ENCODE results near the gene LRRC53. TPM values are rescaled to one million over a fixed set of nuclear protein-coding genes. Genes with fewer than 3 reads are reported as not detected.

Gene LRRC53
- polyA plus RNA-seq, 1 of the 3 experiments (the other 2 are of a cell fraction), result not detected

GRCh38 chr1:74517599-74518051, 5.2 kb upstream of the LRRC53 start:
- H3K4me1 ChIP-seq (ENCODE audit: control insufficient read depth in 1 of 2, insufficient read depth in 2 of 2, low read depth in 1 of 2, low read length in 1 of 2), result no peaks in the 10 kb centered on the region; a peak in 1 of 4 replicates
- CTCF ChIA-PET, result interaction anchor here (1.0 to 1.2 kb wide), 2 partner anchors 11 to 216 kb away, joined by 3 read pairs; partner anchors contain the start of genes CRYZ and TYW3
- POLR2A ChIA-PET, result no interaction called here

GRCh38 chr1:74513411-74514300, 1.2 kb upstream of the LRRC53 start:
- Histone ChIP-seq H3K4me1 (ENCODE audit: control insufficient read depth in 1 of 2, insufficient read depth in 2 of 2, low read depth in 1 of 2, low read length in 1 of 2) (no peaks in the 10 kb centered on the region; a peak in 1 of 4 replicates), H2AFZ (ENCODE audit: low read depth) (no peak overlapping the region), H4K20me1 (ENCODE audit: insufficient read depth) (no peaks in the 10 kb centered on the region), H3K79me2 (ENCODE audit: insufficient read depth) (no peaks in the 10 kb centered on the region), H3K9me3 (no peaks in the 10 kb centered on the region), H3K27me3 (ENCODE audit: insufficient read depth) (no peaks in the 10 kb centered on the region), H3K9me2 (no peaks in the 10 kb centered on the region), H3K36me3 (replicated peaks in 1 of 2; ENCODE audit: control insufficient read depth in 1 of 2, insufficient read depth in 2 of 2, low read length in 1 of 2) (no peaks in the 10 kb centered on the region), H3F3A (replicated peaks; ENCODE audit: insufficient read depth) (no peaks in the 10 kb centered on the region), H3K4me2 (no peak overlapping the region), H3K4me3 (ENCODE audit: low read depth in 2 of 2, low read length in 1 of 2) (no peak overlapping the region), H3K27ac (ENCODE audit: low read depth in 2 of 2, low read length in 1 of 2) (no peak overlapping the region), H3K9ac (no peak overlapping the region)
- ChIA-PET CTCF (interaction anchor here (0.6 to 1.8 kb wide), 3 partner anchors 9 to 228 kb away, joined by 3 to 11 read pairs (median 3); no protein-coding TSS in a partner anchor), POLR2A (no interaction called here)
- WGBS (ENCODE audit: low lambda C conversion rate), result 45% methylated on average over 8 of the region's 8 CpGs
- DNase-seq, result no peak
- TF ChIP-seq GABPA (IDR thresholded peaks at IDR 0.05; ENCODE audit: low read depth) (no peak), FOXM1 (IDR thresholded peaks at IDR 0.05; ENCODE audit: low read depth) (no peak), SIN3A (IDR thresholded peaks at IDR 0.05; ENCODE audit: borderline replicate concordance, low read depth, low read length) (no peak), NFIC (IDR thresholded peaks at IDR 0.05; ENCODE audit: borderline replicate concordance) (no peak), GATA2 (CRISPR knock-in tag; IDR thresholded peaks at IDR 0.05) (no peak), TAF1 (IDR thresholded peaks at IDR 0.05; ENCODE audit: borderline replicate concordance, low read depth, low read length) (no peak), MXI1 (IDR thresholded peaks at IDR 0.05; ENCODE audit: low read depth, low read length) (no peak), JUND (IDR thresholded peaks at IDR 0.05) (no peak), EZH2phosphoT487 (IDR thresholded peaks at IDR 0.05; ENCODE audit: borderline replicate concordance, low read depth) (no peak), RAD21 (IDR thresholded peaks at IDR 0.05; ENCODE audit: low read length) (no peak), EP300 (IDR thresholded peaks at IDR 0.05; ENCODE audit: borderline replicate concordance in 1 of 2, low read depth in 1 of 2, low read length in 1 of 2) (no peak), RCOR1 (IDR thresholded peaks at IDR 0.05; ENCODE audit: low read length) (no peak), RXRA (IDR thresholded peaks at IDR 0.05; ENCODE audit: borderline replicate concordance, low read depth) (no peak), FOXJ3 (CRISPR knock-in tag; IDR thresholded peaks at IDR 0.05) (no peak), PBX3 (IDR thresholded peaks at IDR 0.05) (no peak), FOSL2 (IDR thresholded peaks at IDR 0.05; ENCODE audit: borderline replicate concordance, low read depth) (no peak)
- TF ChIP-seq, protein P1, sequence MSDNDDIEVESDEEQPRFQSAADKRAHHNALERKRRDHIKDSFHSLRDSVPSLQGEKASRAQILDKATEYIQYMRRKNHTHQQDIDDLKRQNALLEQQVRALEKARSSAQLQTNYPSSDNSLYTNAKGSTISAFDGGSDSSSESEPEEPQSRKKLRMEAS (IDR thresholded peaks at IDR 0.05; ENCODE audit: low read depth), result no peak
- TF ChIP-seq, protein P2, sequence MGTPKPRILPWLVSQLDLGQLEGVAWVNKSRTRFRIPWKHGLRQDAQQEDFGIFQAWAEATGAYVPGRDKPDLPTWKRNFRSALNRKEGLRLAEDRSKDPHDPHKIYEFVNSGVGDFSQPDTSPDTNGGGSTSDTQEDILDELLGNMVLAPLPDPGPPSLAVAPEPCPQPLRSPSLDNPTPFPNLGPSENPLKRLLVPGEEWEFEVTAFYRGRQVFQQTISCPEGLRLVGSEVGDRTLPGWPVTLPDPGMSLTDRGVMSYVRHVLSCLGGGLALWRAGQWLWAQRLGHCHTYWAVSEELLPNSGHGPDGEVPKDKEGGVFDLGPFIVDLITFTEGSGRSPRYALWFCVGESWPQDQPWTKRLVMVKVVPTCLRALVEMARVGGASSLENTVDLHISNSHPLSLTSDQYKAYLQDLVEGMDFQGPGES (IDR thresholded peaks at IDR 0.05; ENCODE audit: low read depth, low read length), result no peak
- TF ChIP-seq, protein P3, sequence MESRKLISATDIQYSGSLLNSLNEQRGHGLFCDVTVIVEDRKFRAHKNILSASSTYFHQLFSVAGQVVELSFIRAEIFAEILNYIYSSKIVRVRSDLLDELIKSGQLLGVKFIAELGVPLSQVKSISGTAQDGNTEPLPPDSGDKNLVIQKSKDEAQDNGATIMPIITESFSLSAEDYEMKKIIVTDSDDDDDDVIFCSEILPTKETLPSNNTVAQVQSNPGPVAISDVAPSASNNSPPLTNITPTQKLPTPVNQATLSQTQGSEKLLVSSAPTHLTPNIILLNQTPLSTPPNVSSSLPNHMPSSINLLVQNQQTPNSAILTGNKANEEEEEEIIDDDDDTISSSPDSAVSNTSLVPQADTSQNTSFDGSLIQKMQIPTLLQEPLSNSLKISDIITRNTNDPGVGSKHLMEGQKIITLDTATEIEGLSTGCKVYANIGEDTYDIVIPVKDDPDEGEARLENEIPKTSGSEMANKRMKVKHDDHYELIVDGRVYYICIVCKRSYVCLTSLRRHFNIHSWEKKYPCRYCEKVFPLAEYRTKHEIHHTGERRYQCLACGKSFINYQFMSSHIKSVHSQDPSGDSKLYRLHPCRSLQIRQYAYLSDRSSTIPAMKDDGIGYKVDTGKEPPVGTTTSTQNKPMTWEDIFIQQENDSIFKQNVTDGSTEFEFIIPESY (IDR thresholded peaks at IDR 0.05; ENCODE audit: borderline replicate concordance, low read depth), result no peak

More at GRCh38 chr1:74517599-74518051, 5.2 kb upstream of the LRRC53 start:
- no peak for TF ChIP-seq SIN3A (IDR thresholded peaks at IDR 0.05; ENCODE audit: borderline replicate concordance, low read depth, low read length)
- no peak for TF ChIP-seq RCOR1 (IDR thresholded peaks at IDR 0.05; ENCODE audit: low read length)
- TF ChIP-seq RFX5 (IDR thresholded peaks at IDR 0.05; ENCODE audit: low read length), result no peak
- no peak for TF ChIP-seq TEAD4 (IDR thresholded peaks at IDR 0.05; ENCODE audit: borderline replicate concordance, insufficient read depth)
- 58% methylated on average over 6 of the region's 6 CpGs for WGBS (ENCODE audit: low lambda C conversion rate)
- Histone ChIP-seq H3K9me3 (no peaks in the 10 kb centered on the region), H4K20me1 (ENCODE audit: insufficient read depth) (no peaks in the 10 kb centered on the region), H3K4me3 (ENCODE audit: low read depth in 2 of 2, low read length in 1 of 2) (no peak overlapping the region), H3K9ac (no peak overlapping the region), H3K79me2 (ENCODE audit: insufficient read depth) (no peaks in the 10 kb centered on the region), H3K4me2 (no peak overlapping the region), H2AFZ (ENCODE audit: low read depth) (no peak overlapping the region), H3K27ac (ENCODE audit: low read depth in 2 of 2, low read length in 1 of 2) (no peak overlapping the region), H3K36me3 (replicated peaks in 1 of 2; ENCODE audit: control insufficient read depth in 1 of 2, insufficient read depth in 2 of 2, low read length in 1 of 2) (no peaks in the 10 kb centered on the region), H3K9me2 (no peaks in the 10 kb centered on the region), H3K27me3 (ENCODE audit: insufficient read depth) (no peaks in the 10 kb centered on the region), H3F3A (replicated peaks; ENCODE audit: insufficient read depth) (no peaks in the 10 kb centered on the region)
- DNase-seq, result no peak
